ENCODE measurements around the gene GLI3. TPM values are rescaled to one million over a fixed set of nuclear protein-coding genes. Genes with fewer than 3 reads are reported as not detected.

The GLI3 gene
- total and polyA plus RNA-seq, 2 of the 8 experiments (the other 6 are each of a cell fraction or from before 2014, with no cell fraction given), result 8.0 to 31.1 TPM

- TF ChIP-seq CHD7 (IDR thresholded peaks at IDR 0.05; ENCODE audit: insufficient replicate concordance, low read length) (no peak), RFX5 (IDR thresholded peaks at IDR 0.05; ENCODE audit: borderline replicate concordance, low read depth, low read length) (no peak), KDM5A (IDR thresholded peaks at IDR 0.05; ENCODE audit: low read length) (no peak), TAF7 (optimal IDR thresholded peaks at IDR 0.05; ENCODE audit: borderline replicate concordance, low read depth, low read length) (no peak), SRF (IDR thresholded peaks at IDR 0.05; ENCODE audit: low read depth, low read length) (no peak), RNF2 (IDR thresholded peaks at IDR 0.05; ENCODE audit: borderline replicate concordance, low read depth, low read length, missing control alignments, poor library complexity, severe bottlenecking) (no peak), RXRA (IDR thresholded peaks at IDR 0.05; ENCODE audit: insufficient read depth, low read depth, low read length) (no peak)
Observed at GRCh38 chr7:42057331-42057730, 179.7 kb downstream of the GLI3 start (continued).
